Endothelial cell of coronary artery (primary cell): Measurements from ENCODE around the gene SMPD2. TPM values are rescaled to one million over a fixed set of nuclear protein-coding genes. Genes with fewer than 3 reads are reported as not detected.

ENCODE experiments used
- total RNA-seq: library from RNA; depleted of rRNA; stranded (reverse); fragments of >200 nt; gene quantifications from 2 replicates; pipeline ENCODE4 v1.2.3, GENCODE V29; 2014

Gene SMPD2
- 11.7 and 12.1 TPM in 2 replicates for total RNA-seq

DNA sequence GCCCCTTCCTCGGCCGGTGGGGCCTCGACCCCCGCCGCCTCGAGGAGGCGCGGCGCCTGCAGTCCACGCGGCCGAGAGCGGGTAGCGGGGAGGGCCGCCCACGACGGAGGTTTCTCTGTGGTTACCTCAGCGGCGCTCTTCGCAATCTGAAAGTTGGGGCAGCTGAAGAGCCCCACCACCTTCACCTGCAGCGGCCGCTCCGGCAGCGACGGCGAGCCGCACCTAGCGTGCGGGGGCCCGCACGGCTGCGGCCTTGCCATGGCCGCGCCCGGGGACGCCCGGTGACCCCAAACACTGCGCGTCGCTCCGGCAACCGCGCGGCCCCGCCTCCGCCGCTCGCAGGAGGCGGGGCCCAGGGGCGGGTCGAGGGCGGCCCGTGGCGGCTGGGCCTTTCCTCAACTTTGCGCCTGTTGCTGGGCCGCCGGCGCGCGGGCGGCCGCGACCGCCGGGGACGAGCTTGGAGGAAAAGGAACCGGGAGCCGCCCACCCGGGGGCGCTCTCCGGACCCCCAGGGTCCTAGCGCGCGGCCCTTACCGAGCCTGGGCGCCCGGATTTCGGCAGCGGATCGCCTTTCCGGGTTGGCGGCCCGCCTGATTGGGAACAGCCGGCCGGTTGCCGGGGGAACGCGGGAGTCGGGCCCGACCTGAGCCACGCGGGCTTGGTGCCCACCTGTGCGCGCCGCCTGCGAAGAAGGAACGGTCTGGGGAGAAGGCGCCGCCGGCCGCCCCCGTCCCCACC, at the start of gene SMPD2, which contains the start of gene PPIL6:
Gene SMPD2 (plus strand): TSS at position 394 of the 738 bp plus-strand sequence. CDS start 398 bp downstream, outside the sequence.
Gene PPIL6 (minus strand): TSS at position 298 of the 738 bp plus-strand sequence. CDS start 38 bp downstream, at position 260.

DNA sequence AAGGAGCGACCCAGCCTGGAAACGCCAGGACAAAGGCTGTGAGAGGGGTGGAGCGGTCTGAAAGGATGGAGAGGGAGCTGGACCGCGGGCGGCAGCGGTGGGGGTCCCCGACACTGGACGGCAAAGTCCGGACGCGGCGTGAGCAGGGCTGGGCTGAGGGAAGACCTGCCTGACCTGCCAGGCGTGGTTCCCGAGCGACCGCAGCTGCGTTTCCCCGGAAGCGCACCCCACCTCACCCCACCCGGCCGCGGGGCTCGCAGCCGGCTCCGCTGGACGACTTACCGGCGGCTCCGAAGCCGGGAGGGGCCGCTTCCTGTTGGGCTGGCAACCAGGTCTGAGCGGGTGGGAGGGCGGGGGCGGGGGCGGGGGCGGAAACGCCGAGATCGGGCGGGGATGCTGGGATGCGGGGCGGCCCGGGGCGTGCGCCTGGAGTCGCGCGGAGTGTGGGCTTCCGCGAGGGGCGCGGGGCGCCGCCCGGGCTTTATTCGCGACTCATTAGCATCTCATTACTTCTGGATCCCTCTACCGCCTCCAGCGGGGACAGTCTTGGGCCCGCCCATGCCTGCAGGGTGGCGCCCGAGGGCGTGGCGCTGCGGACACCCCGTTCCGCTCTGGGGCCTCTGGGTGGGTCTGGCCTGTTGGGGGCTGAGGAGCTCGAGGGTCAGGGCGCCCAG, 15.1 kb downstream of the SMPD2 start, which contains the start of gene MICAL1:
Gene MICAL1 (minus strand): TSS at position 336 of the 674 bp plus-strand sequence. CDS start 1,576 bp downstream, outside the sequence.

DNA sequence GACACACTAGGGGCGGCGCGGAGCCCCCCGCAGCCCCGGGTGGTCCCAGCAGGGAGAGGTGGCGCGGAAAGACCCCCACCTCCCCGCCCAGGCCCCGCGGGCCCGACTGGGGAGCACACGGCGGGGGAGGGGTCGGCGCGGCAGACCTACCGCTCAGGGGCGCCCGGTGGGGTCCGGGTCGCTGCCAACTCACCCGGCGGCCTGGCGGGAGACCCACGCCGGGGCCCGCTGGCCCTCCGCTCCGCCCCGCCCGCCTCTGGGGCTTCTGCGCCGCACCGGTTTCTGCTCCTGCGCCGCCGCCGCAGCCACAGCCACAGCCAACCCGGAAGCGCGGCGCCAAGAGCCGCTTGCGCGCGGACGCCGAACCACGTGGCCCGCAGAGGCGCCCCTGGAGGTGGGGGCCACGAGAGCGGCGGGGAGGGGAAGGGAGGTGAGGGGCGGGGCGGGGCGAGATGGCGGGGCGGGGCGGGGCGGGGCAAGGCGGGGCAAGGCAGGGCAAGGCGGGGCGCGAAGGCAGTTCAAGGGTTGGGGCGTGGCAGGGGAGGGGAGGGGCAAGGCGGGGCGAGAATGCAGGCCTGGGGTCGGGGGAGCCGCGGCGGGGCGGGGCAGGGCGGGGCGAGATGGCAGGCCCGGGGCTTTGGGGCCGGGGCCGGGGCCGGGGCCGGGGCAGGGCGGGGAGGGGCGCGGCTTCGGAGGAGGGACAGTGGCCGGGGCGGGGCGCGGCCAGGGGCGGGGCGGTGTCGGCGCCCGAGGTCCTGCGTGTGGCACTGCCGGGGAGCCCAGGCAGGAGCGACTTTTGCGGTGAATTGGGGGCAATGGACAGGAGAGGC, 42.6 kb downstream of the SMPD2 start, which contains the start of gene ZBTB24:
Gene ZBTB24 (minus strand): TSS at position 315 of the 830 bp plus-strand sequence. CDS start 1,193 bp downstream, outside the sequence.

Other genes with a start within 250 kb of the SMPD2 start
- 97.1 and 141 TPM in 2 replicates for gene CD164, start 58.3 kb upstream of the SMPD2 start, total RNA-seq
- 0.85 and 0.99 TPM in 2 replicates for gene PPIL6, start 96 bp upstream of the SMPD2 start, total RNA-seq
- 25.8 and 28.4 TPM in 2 replicates for gene MICAL1, start 15.0 kb downstream of the SMPD2 start, total RNA-seq
- gene ZBTB24, start 42.5 kb downstream of the SMPD2 start, total RNA-seq = 5.1 and 5.7 TPM in 2 replicates